HepG2 (cell line): ENCODE data around the gene HOXD12. TPM values are rescaled to one million over a fixed set of nuclear protein-coding genes. Genes with fewer than 3 reads are reported as not detected.

Source experiments
- ATAC-seq: fragments of 200-7000 bp; cut with Tn5 transposase; 3 replicates; pipeline ENCODE4 v1.9.1; 2020; ENCODE audit warnings: mild to moderate bottlenecking, moderate library complexity
- BruUV-seq: library from RNA; stranded (reverse); fragments of 400-500 nt; replicated peaks from 2 replicates; lab custom pipeline; 2021; lab: Mats Ljungman, UMichigan
- CTCF ChIA-PET: fragments of 300-600 bp; formaldehyde crosslinking; extraction: SDS; loops from one replicate; lab custom pipeline; 2021; ENCODE audit warnings: low total read pairs, inconsistent platforms, low intra/inter-chr PET ratio; lab: Yijun Ruan, JAX
- POLR2A ChIA-PET: fragments of 350-600 bp; sonication (Branson Sonifier 250); formaldehyde crosslinking; loops from one replicate; lab custom pipeline; 2020; ENCODE audit warnings: antibody characterized with exemption, inconsistent platforms; lab: Yijun Ruan, JAX
- DNase-seq: peaks from one replicate; pipeline ENCODE4 v3.0.0-alpha.2; 2015; ENCODE audit warnings: low spot score
- FAIRE-seq: peaks from 3 replicates; lab custom pipeline; 2011; peaks lifted over from hg19 to GRCh38; lab: Jason Lieb, UNC
- H2AFZ ChIP-seq: one replicate; pipeline ENCODE4 v1.6.1; 2011; ENCODE audit warnings: low read length, inconsistent platforms
- H3K27ac ChIP-seq: fragments of 300-600 bp; 3 replicates; pipeline ENCODE4 v1.8.0; 2011; ENCODE audit warnings: mixed run types, mild to moderate bottlenecking, mixed read lengths, low read length, inconsistent platforms; ENCODE audit not compliant: insufficient read depth; ENCODE audit errors: extremely low read length
- H3K27me3 ChIP-seq, 2 experiments: fragments of 200-600 bp in 1 of 2; 2 replicates in 1 of 2; 3 replicates in 1 of 2; pipeline versions ENCODE4 v1.6.0 to v1.8.0; 2011; ENCODE audit warnings: low read length in 2 of 2, mild to moderate bottlenecking in 2 of 2, moderate library complexity in 2 of 2, inconsistent platforms in 1 of 2; ENCODE audit not compliant: insufficient read depth in 2 of 2, control insufficient read depth in 1 of 2
- H3K36me3 ChIP-seq, 2 experiments: fragments of 200-600 bp in 1 of 2; replicated peaks in 1 of 2; 2 replicates in 1 of 2; 3 replicates in 1 of 2; pipeline versions ENCODE4 v1.5.1 to v1.8.0; 2011; ENCODE audit warnings: low read length in 2 of 2, inconsistent platforms in 1 of 2; ENCODE audit not compliant: insufficient read depth in 2 of 2, control insufficient read depth in 1 of 2
- H3K4me1 ChIP-seq: 2 replicates; pipeline ENCODE4 v1.5.1; 2012; ENCODE audit warnings: low read length, inconsistent platforms; ENCODE audit not compliant: insufficient read depth
- H3K4me2 ChIP-seq: 2 replicates; pipeline ENCODE4 v1.6.0; 2011; ENCODE audit warnings: low read depth, low read length, inconsistent platforms
- H3K4me3 ChIP-seq, 3 experiments: fragments of 200-600 bp in 1 of 3; sonication (generic), shearing (Covaris generic) in 1 of 3; replicated peaks in 1 of 3; 2 replicates each; pipeline ENCODE4 v1.5.1; 2011 to 2016; ENCODE audit warnings: low read length in 3 of 3, inconsistent platforms in 2 of 3, low read depth in 2 of 3, mild to moderate bottlenecking in 2 of 3, control low read depth in 1 of 3, mixed read lengths in 1 of 3; ENCODE audit not compliant: insufficient read depth in 1 of 3
- H3K79me2 ChIP-seq: one replicate; pipeline ENCODE4 v1.6.1; 2011; ENCODE audit warnings: low read length, inconsistent platforms; ENCODE audit not compliant: insufficient read depth
- H3K9ac ChIP-seq: 2 replicates; pipeline ENCODE4 v1.6.0; 2011; ENCODE audit warnings: mild to moderate bottlenecking, low read depth, low read length, inconsistent platforms; ENCODE audit not compliant: insufficient read depth
- H3K9me3 ChIP-seq: 2 replicates; pipeline ENCODE4 v1.5.1; 2012; ENCODE audit warnings: mild to moderate bottlenecking, low read length
- H4K20me1 ChIP-seq: 2 replicates; pipeline ENCODE4 v1.6.0; 2011; ENCODE audit warnings: inconsistent platforms, mild to moderate bottlenecking, low read length, moderate library complexity; ENCODE audit not compliant: insufficient read depth
- ATAD3A ChIP-seq: sonication (generic); formaldehyde crosslinking; IDR thresholded peaks from 2 replicates; pipeline ENCODE4 v1.4.0; 2020; ENCODE audit warnings: missing genetic modification reagents
- EZH2 ChIP-seq: conservative IDR thresholded peaks from 2 replicates; pipeline ENCODE4 v1.6.1; 2012; ENCODE audit warnings: mild to moderate bottlenecking, low read depth, low read length, moderate library complexity
- NR1H2 ChIP-seq: sonication (generic); formaldehyde crosslinking; IDR thresholded peaks from 2 replicates; pipeline ENCODE4 v1.8.1; 2022; ENCODE audit warnings: low read depth, missing genetic modification reagents, borderline replicate concordance
- RFXANK ChIP-seq: IDR thresholded peaks from 2 replicates; pipeline ENCODE4 v1.6.1; 2016
- ZNF513 ChIP-seq: sonication (generic); formaldehyde crosslinking; conservative IDR thresholded peaks from 2 replicates; pipeline ENCODE4 v1.5.0; 2020; ENCODE audit warnings: missing genetic modification reagents
- ZNF792 ChIP-seq: IDR thresholded peaks from 2 replicates; pipeline ENCODE4 v1.6.1; 2016
- whole genome bisulfite sequencing: methylation state at CpG from one replicate; pipeline ENCODE4 v1.1.6; 2017; ENCODE audit warnings: low lambda C conversion rate; 5-methylcytosine and 5-hydroxymethylcytosine counted together
- in situ Hi-C: cut with HindIII; loops from 2 replicates; pipeline ENCODE4 v1.10.0; 2017; ENCODE audit warnings: low pct_unique_long_range_greater_than_20kb; ENCODE audit not compliant: extremely low pct_ligation_motif_present
- intact Hi-C: fragments of 100-400 bp; cut with micrococcal nuclease; formaldehyde crosslinking; loops from one replicate; pipeline ENCODE4 v1.10.0; 2022; ENCODE audit not compliant: unreplicated experiment
- polyA plus RNA-seq, 8 experiments: library from polyadenylated mRNA; depleted of rRNA in 3 of 8; stranded (reverse) in 7 of 8; unstranded in 1 of 8; fragments of >200 nt; fragmentation: Illumina TruSeq in 4 of 8; extraction: Trizol in 4 of 8; gene quantifications; 2 replicates each; pipeline versions ENCODE4 v1.2.1 to v1.2.3, GENCODE V29; 2011 to 2016; ENCODE audit warnings: low read depth in 4 of 8, missing spikeins in 1 of 8, mixed read lengths in 1 of 8; ENCODE audit not compliant: insufficient read depth in 1 of 8
- total RNA-seq, 5 experiments: library from RNA; depleted of rRNA; stranded (reverse); fragments of >200 nt; fragmentation: Illumina TruSeq; extraction: Trizol; gene quantifications; 2 replicates each; pipeline ENCODE4 v1.2.3, GENCODE V29; 2016; ENCODE audit warnings: low read depth in 1 of 5
- TF ChIP-seq, protein P1 (sequence below): sonication (generic); formaldehyde crosslinking; IDR thresholded peaks from 2 replicates; pipeline ENCODE4 v1.8.0; 2022; ENCODE audit warnings: missing genetic modification reagents, mild to moderate bottlenecking, inconsistent platforms, borderline replicate concordance

Gene HOXD12
- total and polyA plus RNA-seq, 2 of the 13 experiments (the other 11 are each of a cell fraction or from before 2014, with no cell fraction given), result not detected

DNA sequence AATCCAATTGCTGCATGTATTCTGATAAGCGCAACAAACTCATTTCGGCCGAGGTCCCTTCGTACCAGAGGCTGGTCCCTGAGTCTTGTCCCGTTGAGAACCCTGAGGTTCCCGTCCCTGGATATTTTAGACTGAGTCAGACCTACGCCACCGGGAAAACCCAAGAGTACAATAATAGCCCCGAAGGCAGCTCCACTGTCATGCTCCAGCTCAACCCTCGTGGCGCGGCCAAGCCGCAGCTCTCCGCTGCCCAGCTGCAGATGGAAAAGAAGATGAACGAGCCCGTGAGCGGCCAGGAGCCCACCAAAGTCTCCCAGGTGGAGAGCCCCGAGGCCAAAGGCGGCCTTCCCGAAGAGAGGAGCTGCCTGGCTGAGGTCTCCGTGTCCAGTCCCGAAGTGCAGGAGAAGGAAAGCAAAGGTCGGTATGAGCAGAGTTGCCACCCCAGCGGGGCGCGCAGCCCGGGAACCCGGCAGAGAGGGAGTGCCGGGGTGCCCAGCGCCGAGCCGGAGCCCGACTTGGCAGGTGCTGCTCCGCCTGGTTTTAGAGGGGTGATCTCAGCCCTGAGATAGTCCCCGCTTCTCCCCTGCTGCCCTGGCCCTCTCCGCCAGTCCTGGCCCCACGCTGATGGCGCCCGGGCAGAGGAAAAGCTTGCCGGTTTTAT is 17.7 kb downstream of the HOXD12 start:
- no peak overlapping the region for H2AFZ ChIP-seq
- TF ChIP-seq NR1H2 (CRISPR knock-in tag), result no peak
- TF ChIP-seq ATAD3A, result no peak
- TF ChIP-seq EZH2, result peak; percentile 71; the same call in 1 of the 2 replicates
- TF ChIP-seq RFXANK (CRISPR knock-in tag), result no peak
- TF ChIP-seq, protein P1, sequence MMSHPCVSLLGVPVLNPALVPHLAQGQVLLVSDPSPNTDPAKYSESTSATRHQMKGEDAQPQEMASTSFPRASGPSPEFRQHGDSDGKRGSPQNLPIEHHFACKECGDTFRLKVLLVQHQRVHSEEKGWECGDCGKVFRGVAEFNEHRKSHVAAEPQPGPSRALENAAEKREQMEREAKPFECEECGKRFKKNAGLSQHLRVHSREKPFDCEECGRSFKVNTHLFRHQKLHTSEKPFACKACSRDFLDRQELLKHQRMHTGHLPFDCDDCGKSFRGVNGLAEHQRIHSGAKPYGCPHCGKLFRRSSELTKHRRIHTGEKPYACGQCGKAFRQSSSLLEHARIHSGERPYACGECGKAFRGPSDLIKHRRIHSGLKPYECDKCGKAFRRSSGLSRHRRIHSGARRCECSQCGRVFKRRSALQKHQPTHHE (CRISPR knock-in tag), result no peak
- H3K9ac ChIP-seq, result no peak overlapping the region
- no peak overlapping the region for H3K4me3 ChIP-seq
- H3K27me3 ChIP-seq, result peaks cover 24 to 98% of the 10 kb centered on the region in 2 experiments
- DNase-seq (no peak), FAIRE-seq (no peak), ATAC-seq (no peak)
- CTCF ChIA-PET, result no interaction called here
- POLR2A ChIA-PET, result no interaction called here
- BruUV-seq, result no TSS peak
- peaks cover 14% of the 10 kb centered on the region for H3K4me1 ChIP-seq
- intact Hi-C loops, result no loop called here
- H3K4me2 ChIP-seq, result no peak overlapping the region
- H3K79me2 ChIP-seq, result no peaks in the 10 kb centered on the region
- no peaks in the 10 kb centered on the region for H3K9me3 ChIP-seq
- no peaks in the 10 kb centered on the region for H3K36me3 ChIP-seq
- in situ Hi-C loops, result no loop called here
- no peaks in the 10 kb centered on the region for H4K20me1 ChIP-seq
- H3K27ac ChIP-seq, result no peak overlapping the region
- WGBS, result 57% methylated on average over 30 of the region's 40 CpGs

GRCh38 chr2:176117823-176118371 is 18.3 kb downstream of the HOXD12 start:
- ChIA-PET CTCF (no interaction called here), POLR2A (no interaction called here)
- no peak for TF ChIP-seq ZNF792
- TF ChIP-seq ZNF513 (CRISPR knock-in tag), result no peak
- WGBS, result 39% methylated on average over 11 of the region's 11 CpGs
- no TSS peak for BruUV-seq
- Histone ChIP-seq H3K36me3 (no peaks in the 10 kb centered on the region), H2AFZ (no peak overlapping the region), H3K9ac (no peak overlapping the region), H3K9me3 (no peaks in the 10 kb centered on the region), H3K27ac (no peak overlapping the region), H4K20me1 (no peaks in the 10 kb centered on the region), H3K4me1 (peaks cover 14% of the 10 kb centered on the region), H3K27me3 (peaks cover 18 to 98% of the 10 kb centered on the region in 2 experiments), H3K4me2 (no peak overlapping the region), H3K4me3 (no peak overlapping the region), H3K79me2 (no peaks in the 10 kb centered on the region)
- FAIRE-seq (no peak), DNase-seq (no peak), ATAC-seq (no peak)
- in situ Hi-C loops, result no loop called here
- intact Hi-C loops, result no loop called here
